K562 (cell line): ENCODE data around the gene PITPNC1. TPM values are rescaled to one million over a fixed set of nuclear protein-coding genes. Genes with fewer than 3 reads are reported as not detected.

ENCODE experiments used
- ATAC-seq: fragments of 200-7000 bp; cut with Tn5 transposase; 3 replicates; pipeline ENCODE4 v1.9.1; 2020; ENCODE audit warnings: moderate library complexity
- BruUV-seq: library from RNA; stranded (reverse); fragments of 400-500 nt; replicated peaks from 2 replicates; lab custom pipeline; 2021; lab: Mats Ljungman, UMichigan
- CTCF ChIA-PET: fragments of 300-600 bp; formaldehyde crosslinking; extraction: SDS; loops from one replicate; lab custom pipeline; 2021; ENCODE audit warnings: low intra/inter-chr PET ratio; lab: Yijun Ruan, JAX
- POLR2A ChIA-PET: fragments of 300-600, 350-650 bp; sonication (Branson Sonifier 250); formaldehyde crosslinking; extraction: SDS; loops from one replicate; lab custom pipeline; 2021; ENCODE audit warnings: antibody characterized with exemption, inconsistent platforms; lab: Yijun Ruan, JAX
- DNase-seq, 4 experiments: peaks; one replicate each; pipeline versions ENCODE4 v3.0.0 to v3.0.0-alpha.2; 2011 to 2018; ENCODE audit warnings: low spot score in 3 of 4, mixed read lengths in 3 of 4; ENCODE audit errors: extremely low read depth in 1 of 4
- FAIRE-seq: peaks from 2 replicates; lab custom pipeline; 2011; peaks lifted over from hg19 to GRCh38; lab: Jason Lieb, UNC
- H2AFZ ChIP-seq: 2 replicates; pipeline ENCODE4 v1.6.0; 2011; ENCODE audit warnings: low read depth, low read length, control low read depth, inconsistent platforms
- H3K27ac ChIP-seq: fragments of 200-600 bp; 3 replicates; pipeline ENCODE4 v1.8.0; 2011; ENCODE audit warnings: low read depth, mild to moderate bottlenecking, control low read depth, inconsistent platforms, low read length, moderate library complexity, mixed read lengths; ENCODE audit errors: extremely low read depth
- H3K27me3 ChIP-seq, 2 experiments: fragments of 300-600 bp in 1 of 2; 2 replicates in 1 of 2; 3 replicates in 1 of 2; pipeline versions ENCODE4 v1.6.0 to v1.8.0; 2011; ENCODE audit warnings: inconsistent platforms in 2 of 2, low read length in 2 of 2, mild to moderate bottlenecking in 1 of 2, mixed read lengths in 1 of 2, moderate library complexity in 1 of 2; ENCODE audit not compliant: control insufficient read depth in 2 of 2, insufficient read depth in 2 of 2
- H3K36me3 ChIP-seq: fragments of 300-600 bp; 3 replicates; pipeline ENCODE4 v1.8.0; 2011; ENCODE audit warnings: mild to moderate bottlenecking, low read length, inconsistent platforms; ENCODE audit not compliant: control insufficient read depth, insufficient read depth
- H3K4me1 ChIP-seq, 2 experiments: fragments of 200-600 bp in 1 of 2; replicated peaks in 1 of 2; 2 replicates in 1 of 2; 3 replicates in 1 of 2; pipeline versions ENCODE4 v1.5.1 to v1.8.0; 2011; ENCODE audit warnings: inconsistent platforms in 2 of 2, low read length in 2 of 2, mild to moderate bottlenecking in 1 of 2, mixed read lengths in 1 of 2, moderate library complexity in 1 of 2; ENCODE audit not compliant: control insufficient read depth in 2 of 2, insufficient read depth in 2 of 2
- H3K4me2 ChIP-seq: 2 replicates; pipeline ENCODE4 v1.6.1; 2011; ENCODE audit warnings: low read length, control low read depth, inconsistent platforms, mixed read lengths; ENCODE audit not compliant: insufficient read depth
- H3K4me3 ChIP-seq: fragments of 200-600 bp; sonication (generic), shearing (Covaris generic); 2 replicates; pipeline ENCODE4 v1.5.1; 2016; ENCODE audit warnings: control low read depth, inconsistent platforms
- H3K79me2 ChIP-seq: fragments of 200-600 bp; 3 replicates; pipeline ENCODE4 v1.8.0; 2011; ENCODE audit warnings: low read length, inconsistent platforms; ENCODE audit not compliant: control insufficient read depth, insufficient read depth
- H3K9ac ChIP-seq, 2 experiments: 2 replicates each; pipeline versions ENCODE4 v1.6.0 to v1.6.1; 2011; ENCODE audit warnings: low read depth in 2 of 2, low read length in 2 of 2, control low read depth in 1 of 2, inconsistent platforms in 1 of 2, mild to moderate bottlenecking in 1 of 2, mixed read lengths in 1 of 2; ENCODE audit not compliant: insufficient read depth in 1 of 2
- H3K9me1 ChIP-seq: one replicate; pipeline ENCODE4 v1.6.0; 2011; ENCODE audit warnings: inconsistent platforms, mild to moderate bottlenecking, low read length, moderate library complexity; ENCODE audit not compliant: control insufficient read depth, insufficient read depth
- H3K9me3 ChIP-seq: replicated peaks from 2 replicates; pipeline ENCODE4 v1.5.1; 2011; ENCODE audit warnings: low read depth, low read length, inconsistent platforms; ENCODE audit not compliant: control insufficient read depth, insufficient read depth
- H4K20me1 ChIP-seq: replicated peaks from 2 replicates; pipeline ENCODE4 v1.6.1; 2011; ENCODE audit warnings: low read length, inconsistent platforms, mixed read lengths; ENCODE audit not compliant: control insufficient read depth, insufficient read depth
- CREBBP ChIP-seq: IDR thresholded peaks from one replicate; pipeline ENCODE4 v1.6.1; 2012; ENCODE audit warnings: low read depth, mild to moderate bottlenecking, control low read depth, inconsistent platforms, low read length
- KDM1A ChIP-seq, 2 experiments: fragments of 450-650 bp; IDR thresholded peaks; 2 replicates each; pipeline ENCODE4 v1.6.1; 2016; ENCODE audit warnings: mild to moderate bottlenecking in 2 of 2
- MTA2 ChIP-seq: fragments of 450-650 bp; IDR thresholded peaks from 2 replicates; pipeline ENCODE4 v1.6.1; 2016; ENCODE audit warnings: low read depth
- PPARD ChIP-seq: fragments of 250-450 bp; sonication (Bioruptor Pico); IDR thresholded peaks from 2 replicates; pipeline ENCODE4 v1.8.0; 2022; ENCODE audit warnings: inconsistent platforms, mild to moderate bottlenecking, moderate library complexity
- PTRF ChIP-seq: fragments of 450-650 bp; IDR thresholded peaks from 2 replicates; pipeline ENCODE4 v1.6.1; 2016; ENCODE audit warnings: mild to moderate bottlenecking, missing genetic modification characterization, missing compliant biosample characterization
- RB1 ChIP-seq: fragments of 450-650 bp; IDR thresholded peaks from 2 replicates; pipeline ENCODE4 v1.6.1; 2017; ENCODE audit warnings: low read depth, mild to moderate bottlenecking
- RCOR1 ChIP-seq, 2 experiments: IDR thresholded peaks; 2 replicates each; pipeline ENCODE4 v1.6.1; 2012; ENCODE audit warnings: low read depth in 2 of 2, low read length in 2 of 2, borderline replicate concordance in 1 of 2, improper control_type of control experiment in 1 of 2
- SREBF2 ChIP-seq: sonication (generic); formaldehyde crosslinking; IDR thresholded peaks from 2 replicates; pipeline ENCODE4 v1.4.0; 2020; ENCODE audit warnings: mild to moderate bottlenecking, missing genetic modification reagents
- TCF7 ChIP-seq: sonication (generic); IDR thresholded peaks from 2 replicates; pipeline ENCODE4 v1.6.1; 2016; ENCODE audit warnings: antibody characterized with exemption, borderline replicate concordance
- ZBTB17 ChIP-seq: fragments of 450-650 bp; formaldehyde crosslinking; IDR thresholded peaks from 2 replicates; pipeline ENCODE4 v1.4.0; 2020; ENCODE audit warnings: mild to moderate bottlenecking
- ZEB2 ChIP-seq: fragments of 450-650 bp; IDR thresholded peaks from 2 replicates; pipeline ENCODE4 v1.6.1; 2016
- ZNF134 ChIP-seq: fragments of 250-450 bp; sonication (Bioruptor Pico); conservative IDR thresholded peaks from 2 replicates; pipeline ENCODE4 v1.4.0; 2020
- ZNF217 ChIP-seq: sonication (generic); formaldehyde crosslinking; IDR thresholded peaks from 2 replicates; pipeline ENCODE4 v1.8.0; 2022; ENCODE audit warnings: mild to moderate bottlenecking, missing genetic modification reagents
- ZNF507 ChIP-seq: conservative IDR thresholded peaks from 2 replicates; pipeline ENCODE4 v1.6.1; 2017; ENCODE audit warnings: missing genetic modification characterization, missing compliant biosample characterization
- ZNF586 ChIP-seq: fragments of 450-650 bp; formaldehyde crosslinking; conservative IDR thresholded peaks from 2 replicates; pipeline ENCODE4 v1.4.0; 2020; ENCODE audit warnings: mild to moderate bottlenecking, moderate library complexity
- ZNF785 ChIP-seq: fragments of 250-450 bp; sonication (Bioruptor Pico); IDR thresholded peaks from 2 replicates; pipeline ENCODE4 v1.4.0; 2020; ENCODE audit warnings: mild to moderate bottlenecking
- whole genome bisulfite sequencing: fragments of 100-300 bp; shearing (Covaris generic); methylation state at CpG from one replicate; pipeline ENCODE4 v1.1.6; 2016; ENCODE audit warnings: low coverage, mixed read lengths; ENCODE audit not compliant: insufficient coverage; ENCODE audit errors: missing lambda C conversion rate; 5-methylcytosine and 5-hydroxymethylcytosine counted together
- in situ Hi-C: fragments of 300-500 bp; cut with MboI; formaldehyde crosslinking; loops from 4 replicates; pipeline ENCODE4 v1.15.0; 2018; ENCODE audit warnings: inconsistent platforms, mixed read lengths
- intact Hi-C: fragments of 100-400 bp; cut with micrococcal nuclease; formaldehyde crosslinking; loops from 2 replicates; pipeline ENCODE4 v1.14.2; 2022
- polyA plus RNA-seq, 8 experiments: library from polyadenylated mRNA; depleted of rRNA in 4 of 8; stranded (reverse) in 5 of 8; unstranded in 3 of 8; fragments of >200 nt; fragmentation: Nextera tagmentation in 2 of 8; fragmentation: Illumina TruSeq in 1 of 8; extraction: Ambion mirVana in 2 of 8; extraction: Trizol in 1 of 8; gene quantifications; 2 replicates each; pipeline versions ENCODE4 v1.2.1 to v1.2.3, GENCODE V29; 2011 to 2014; ENCODE audit warnings: inconsistent platforms in 1 of 8, missing spikeins in 1 of 8
- total RNA-seq, 7 experiments: library from RNA; depleted of rRNA in 6 of 7; stranded (reverse); fragments of >200 nt in 6 of 7; fragmentation: Illumina TruSeq in 2 of 7; extraction: Trizol in 2 of 7; gene quantifications; 2 replicates each; pipeline versions ENCODE4 v1.2.1 to v1.2.3, GENCODE V29; 2011 to 2021; ENCODE audit warnings: low replicate concordance in 1 of 7
- TF ChIP-seq, protein P1 (sequence below): fragments of 250-450 bp; sonication (Bioruptor Pico); IDR thresholded peaks from 2 replicates; pipeline ENCODE4 v1.4.0; 2020; ENCODE audit warnings: mild to moderate bottlenecking, moderate library complexity

Gene PITPNC1
- total and polyA plus RNA-seq, 9 of the 15 experiments (the other 6 are each of a cell fraction or from before 2014, with no cell fraction given): 0.11 to 1.1 (median 0.65) TPM

DNA sequence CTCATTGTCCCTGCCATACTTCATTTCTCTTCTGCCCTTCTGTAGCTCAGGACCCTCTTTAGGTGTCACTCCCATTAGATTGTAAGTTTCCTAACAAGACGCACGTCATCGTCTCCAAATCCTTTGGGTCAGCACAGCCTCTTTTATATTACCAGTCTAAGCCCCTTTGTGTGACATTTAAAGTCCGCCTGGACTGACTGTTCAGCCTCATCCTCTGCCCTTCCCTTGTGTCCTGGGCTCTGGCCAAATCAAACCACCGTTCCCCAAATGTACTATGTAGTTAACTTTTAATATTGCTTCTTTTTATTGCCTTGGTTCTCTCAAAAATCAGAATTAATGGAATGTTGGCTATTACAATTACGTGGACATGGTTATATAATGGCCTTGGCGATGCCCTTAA is 38.2 kb downstream of the PITPNC1 start:
- H3K9me3 ChIP-seq: no peaks in the 10 kb centered on the region
- no peak for DNase-seq
- no peak for TF ChIP-seq ZNF586 (CRISPR knock-in tag)
- TF ChIP-seq SREBF2 (CRISPR knock-in tag): no peak
- no peak for TF ChIP-seq KDM1A (IDR thresholded peaks at IDR 0.05)
- no peak for TF ChIP-seq ZNF785
- TF ChIP-seq PTRF: no peak
- TF ChIP-seq RB1: no peak
- no peaks in the 10 kb centered on the region for H4K20me1 ChIP-seq
- in situ Hi-C loops: no loop called here
- no TSS peak for BruUV-seq
- no peaks in the 10 kb centered on the region for H3K9me1 ChIP-seq
- no peak overlapping the region for H2AFZ ChIP-seq
- 0% methylated on average over 7 of the region's 7 CpGs for WGBS
- no peaks in the 10 kb centered on the region for H3K79me2 ChIP-seq
- no peaks in the 10 kb centered on the region for H3K36me3 ChIP-seq
- H3K27ac ChIP-seq: no peak overlapping the region
- no peak overlapping the region for H3K4me2 ChIP-seq
- intact Hi-C loops: no loop called here
- ChIA-PET CTCF (no interaction called here), POLR2A (no interaction called here)
- H3K4me3 ChIP-seq: no peak overlapping the region
- no peak for FAIRE-seq
- no peak for ATAC-seq
- no peaks in the 10 kb centered on the region for H3K4me1 ChIP-seq
- no peak overlapping the region for H3K9ac ChIP-seq
- H3K27me3 ChIP-seq: peaks cover 15 to 38% of the 10 kb centered on the region in 2 experiments

DNA sequence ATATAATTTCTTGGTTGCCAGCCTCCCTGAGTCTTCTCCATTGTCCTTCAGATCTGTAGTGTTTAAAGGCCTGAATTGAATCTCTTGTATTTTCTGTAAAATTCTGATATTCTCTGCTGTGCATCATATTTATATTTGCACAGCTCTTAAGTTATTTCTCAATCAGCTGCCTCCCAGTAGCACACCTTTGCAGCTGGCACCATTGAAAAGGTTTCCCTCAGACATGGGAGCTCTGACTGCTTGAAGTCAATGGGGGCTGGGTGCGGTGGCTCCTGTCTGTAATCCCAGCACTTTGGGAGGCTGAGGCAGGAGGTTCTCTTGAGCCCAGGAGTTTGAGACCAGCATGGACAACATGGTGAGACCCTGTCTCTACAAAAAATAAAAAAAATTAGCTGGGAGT is 40.4 kb downstream of the PITPNC1 start:
- DNase-seq (no peak), ATAC-seq (no peak), FAIRE-seq (no peak)
- 20% methylated on average over 1 of the region's 1 CpG for WGBS
- H3K9ac ChIP-seq: no peak overlapping the region
- peaks cover 16 to 39% of the 10 kb centered on the region in 2 experiments; a peak in 4 of 5 replicates for H3K27me3 ChIP-seq
- H3K79me2 ChIP-seq: no peaks in the 10 kb centered on the region
- H3K36me3 ChIP-seq: no peaks in the 10 kb centered on the region
- no TSS peak for BruUV-seq
- H4K20me1 ChIP-seq: no peaks in the 10 kb centered on the region
- H2AFZ ChIP-seq: no peak overlapping the region
- H3K4me2 ChIP-seq: no peak overlapping the region
- ChIA-PET CTCF (no interaction called here), POLR2A (interaction anchor here (0.8 kb wide), 1 partner anchor 16 kb away, joined by 4 read pairs; no protein-coding TSS in a partner anchor)
- intact Hi-C loops: no loop called here
- H3K9me3 ChIP-seq: no peaks in the 10 kb centered on the region
- no peaks in the 10 kb centered on the region for H3K4me1 ChIP-seq
- no peak overlapping the region for H3K4me3 ChIP-seq
- no peak overlapping the region for H3K27ac ChIP-seq
- in situ Hi-C loops: no loop called here
- H3K9me1 ChIP-seq: no peaks in the 10 kb centered on the region
- no peak for TF ChIP-seq ZBTB17 (CRISPR knock-in tag)
- TF ChIP-seq MTA2: no peak
- TF ChIP-seq ZNF217 (CRISPR knock-in tag): no peak
- no peak for TF ChIP-seq ZEB2
- TF ChIP-seq TCF7: no peak
- TF ChIP-seq RCOR1 (IDR thresholded peaks at IDR 0.05; ENCODE audit: borderline replicate concordance in 1 of 2, low read depth in 2 of 2, low read length in 2 of 2): no peak
- TF ChIP-seq ZNF507: no peak
- no peak for TF ChIP-seq PPARD (CRISPR knock-in tag)
- TF ChIP-seq ZNF134: no peak
- no peak for TF ChIP-seq CREBBP
- TF ChIP-seq, protein P1, sequence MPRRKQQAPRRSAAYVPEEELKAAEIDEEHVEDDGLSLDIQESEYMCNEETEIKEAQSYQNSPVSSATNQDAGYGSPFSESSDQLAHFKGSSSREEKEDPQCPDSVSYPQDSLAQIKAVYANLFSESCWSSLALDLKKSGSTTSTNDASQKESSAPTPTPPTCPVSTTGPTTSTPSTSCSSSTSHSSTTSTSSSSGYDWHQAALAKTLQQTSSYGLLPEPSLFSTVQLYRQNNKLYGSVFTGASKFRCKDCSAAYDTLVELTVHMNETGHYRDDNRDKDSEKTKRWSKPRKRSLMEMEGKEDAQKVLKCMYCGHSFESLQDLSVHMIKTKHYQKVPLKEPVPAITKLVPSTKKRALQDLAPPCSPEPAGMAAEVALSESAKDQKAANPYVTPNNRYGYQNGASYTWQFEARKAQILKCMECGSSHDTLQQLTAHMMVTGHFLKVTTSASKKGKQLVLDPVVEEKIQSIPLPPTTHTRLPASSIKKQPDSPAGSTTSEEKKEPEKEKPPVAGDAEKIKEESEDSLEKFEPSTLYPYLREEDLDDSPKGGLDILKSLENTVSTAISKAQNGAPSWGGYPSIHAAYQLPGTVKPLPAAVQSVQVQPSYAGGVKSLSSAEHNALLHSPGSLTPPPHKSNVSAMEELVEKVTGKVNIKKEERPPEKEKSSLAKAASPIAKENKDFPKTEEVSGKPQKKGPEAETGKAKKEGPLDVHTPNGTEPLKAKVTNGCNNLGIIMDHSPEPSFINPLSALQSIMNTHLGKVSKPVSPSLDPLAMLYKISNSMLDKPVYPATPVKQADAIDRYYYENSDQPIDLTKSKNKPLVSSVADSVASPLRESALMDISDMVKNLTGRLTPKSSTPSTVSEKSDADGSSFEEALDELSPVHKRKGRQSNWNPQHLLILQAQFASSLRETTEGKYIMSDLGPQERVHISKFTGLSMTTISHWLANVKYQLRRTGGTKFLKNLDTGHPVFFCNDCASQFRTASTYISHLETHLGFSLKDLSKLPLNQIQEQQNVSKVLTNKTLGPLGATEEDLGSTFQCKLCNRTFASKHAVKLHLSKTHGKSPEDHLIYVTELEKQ (CRISPR knock-in tag): no peak
